ENCODE measurements around the gene ATP1B3.
"Not testable (repeated sequence)": the region's sequence is repeated elsewhere in the genome, so short reads cannot be mapped to it uniquely, and the experiment has no call there.

The ATP1B3 gene

DNA sequence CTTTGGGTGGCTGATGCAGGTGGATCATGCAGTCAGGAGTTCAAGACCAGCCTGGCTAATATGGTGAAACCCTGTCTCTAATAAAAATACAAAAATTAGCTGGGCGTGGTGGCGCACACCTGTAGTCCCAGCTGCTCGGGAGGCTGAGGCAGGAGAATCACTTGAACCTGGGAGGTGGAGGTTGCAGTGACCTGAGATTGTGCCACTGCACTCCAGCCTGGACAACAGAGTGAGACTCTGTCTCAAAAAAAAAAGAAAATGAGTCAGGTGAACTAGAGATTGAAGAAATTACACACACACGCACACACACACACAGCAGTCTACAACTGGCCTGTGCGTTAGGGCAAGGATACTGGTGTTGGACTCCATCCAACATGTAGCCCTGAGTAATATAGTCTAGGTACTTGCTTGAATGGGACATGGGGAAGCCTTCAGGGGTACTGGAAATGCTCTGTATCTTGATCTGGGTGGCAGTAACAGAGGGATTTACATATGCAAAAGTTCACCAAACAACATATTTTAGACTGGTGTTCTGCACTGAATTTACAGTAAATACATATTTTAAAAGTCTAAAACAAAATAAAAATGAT, 28.2 kb upstream of the ATP1B3 start:
- H2BK5ac ChIP-seq (ENCODE audit: low read length); H3K4me2 ChIP-seq (ENCODE audit: low read length); H4K5ac ChIP-seq (ENCODE audit: low read length); H3K4me1 ChIP-seq (ENCODE audit: control insufficient read depth, low read depth, low read length); H3K18ac ChIP-seq (ENCODE audit: low read length); H3K79me1 ChIP-seq (ENCODE audit: low read length); H3K4me3 ChIP-seq (ENCODE audit: low read length); H3K27ac ChIP-seq (ENCODE audit: low read depth, low read length); H2AK5ac ChIP-seq (ENCODE audit: low read length); H3K9ac ChIP-seq (ENCODE audit: low read length); H2BK15ac ChIP-seq (replicated peaks; ENCODE audit: low read depth); H2BK120ac ChIP-seq (ENCODE audit: low read depth, low read length); H3K27me3 ChIP-seq (ENCODE audit: insufficient read depth, low read length, poor library complexity); H3K4ac ChIP-seq (ENCODE audit: low read depth, low read length); H3K23ac ChIP-seq (ENCODE audit: low read length); DNase-seq; H4K8ac ChIP-seq (ENCODE audit: low read depth, low read length); H3K79me2 ChIP-seq (ENCODE audit: control insufficient read depth, insufficient read depth, low read length); H3K36me3 ChIP-seq (ENCODE audit: control insufficient read depth, insufficient read depth, low read length); H3K56ac ChIP-seq (ENCODE audit: low read length): not testable (repeated sequence)
- WGBS (ENCODE audit: extremely low coverage, insufficient coverage, low lambda C conversion rate), result no CpG with 5 or more reads among the region's 5 CpGs

DNA sequence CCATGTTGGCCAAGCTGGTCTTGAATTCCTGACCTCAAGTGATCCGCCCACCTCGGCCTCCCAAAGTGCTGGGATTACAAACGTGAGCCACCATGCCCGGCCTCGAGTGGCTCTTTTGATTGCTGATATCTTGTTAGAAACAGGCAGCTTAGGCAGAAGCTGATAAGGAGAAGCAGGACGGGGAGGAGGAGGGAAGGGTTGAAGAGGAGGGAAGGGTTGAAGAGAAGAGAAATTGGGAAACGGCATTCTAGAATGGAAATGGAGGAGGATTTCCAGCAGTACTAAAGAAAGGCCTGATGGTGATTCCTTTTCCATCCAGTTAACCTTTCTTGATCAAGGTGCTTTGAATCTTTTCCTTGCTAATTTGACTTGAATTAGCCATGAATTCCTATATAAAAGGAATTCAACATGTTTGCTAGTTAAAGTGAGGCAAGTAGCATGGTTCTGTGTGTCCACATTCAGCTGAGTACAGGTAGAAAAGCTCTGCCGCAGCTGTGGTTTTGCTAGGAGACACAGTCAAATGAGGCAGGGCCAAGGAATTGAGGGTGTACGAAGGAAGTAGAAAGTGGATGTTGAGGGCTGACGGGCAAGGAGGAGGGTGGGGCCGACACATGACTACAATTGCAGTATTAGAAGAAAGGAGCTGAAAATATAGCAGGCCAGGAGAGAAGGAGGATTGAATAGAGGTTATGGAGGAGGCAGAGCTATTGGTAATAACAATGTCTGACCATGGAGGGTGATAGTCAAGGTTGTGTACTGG, 27.2 kb upstream of the ATP1B3 start:
- Histone ChIP-seq H3K4me3 (ENCODE audit: low read length) (no peak overlapping the region), H2BK120ac (ENCODE audit: low read depth, low read length) (no peak overlapping the region), H4K8ac (ENCODE audit: low read depth, low read length) (no peak overlapping the region), H3K4me2 (ENCODE audit: low read length) (no peak overlapping the region), H3K27ac (ENCODE audit: low read depth, low read length) (no peak overlapping the region), H3K79me1 (ENCODE audit: low read length) (no peaks in the 10 kb centered on the region), H3K23ac (ENCODE audit: low read length) (no peak overlapping the region), H2BK5ac (ENCODE audit: low read length) (no peak overlapping the region), H3K4me1 (ENCODE audit: control insufficient read depth, low read depth, low read length) (no peaks in the 10 kb centered on the region), H2AK5ac (ENCODE audit: low read length) (no peak overlapping the region), H3K56ac (ENCODE audit: low read length) (no peak overlapping the region), H3K9ac (ENCODE audit: low read length) (no peak overlapping the region), H3K36me3 (ENCODE audit: control insufficient read depth, insufficient read depth, low read length) (no peaks in the 10 kb centered on the region), H2BK15ac (replicated peaks; ENCODE audit: low read depth) (no peak overlapping the region), H3K4ac (ENCODE audit: low read depth, low read length) (no peak overlapping the region), H3K27me3 (ENCODE audit: insufficient read depth, low read length, poor library complexity) (no peaks in the 10 kb centered on the region), H3K79me2 (ENCODE audit: control insufficient read depth, insufficient read depth, low read length) (no peaks in the 10 kb centered on the region), H3K18ac (ENCODE audit: low read length) (no peak overlapping the region), H4K5ac (ENCODE audit: low read length) (no peak overlapping the region)
- DNase-seq, result peak; percentile 61
- WGBS (ENCODE audit: extremely low coverage, insufficient coverage, low lambda C conversion rate), result 100% methylated on average over 2 of the region's 11 CpGs

DNA sequence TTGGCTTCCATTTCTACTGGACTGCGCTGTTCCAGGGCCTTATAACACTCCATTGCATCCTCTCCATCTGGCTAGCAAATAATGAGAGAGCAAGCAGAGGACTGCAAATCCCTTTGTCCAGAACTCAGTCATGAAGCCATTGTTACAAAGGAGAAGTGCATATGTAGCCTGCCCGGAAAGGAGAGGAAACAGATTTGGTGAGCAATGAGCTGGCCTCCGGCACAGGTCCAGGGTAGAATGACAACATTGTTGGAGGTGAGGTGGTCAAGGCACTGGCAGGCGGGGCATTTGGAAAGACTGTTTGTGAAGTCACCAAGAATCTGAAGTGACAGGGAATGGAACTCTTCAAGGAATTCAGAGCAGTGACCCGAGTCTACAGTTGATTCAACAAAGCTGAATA, 25.0 kb upstream of the ATP1B3 start:
- no peak overlapping the region for H3K18ac ChIP-seq (ENCODE audit: low read length)
- no peak overlapping the region for H2AK5ac ChIP-seq (ENCODE audit: low read length)
- H3K4ac ChIP-seq (ENCODE audit: low read depth, low read length), result no peak overlapping the region
- no peak overlapping the region for H4K5ac ChIP-seq (ENCODE audit: low read length)
- H3K27ac ChIP-seq (ENCODE audit: low read depth, low read length), result no peak overlapping the region
- no peaks in the 10 kb centered on the region for H3K4me1 ChIP-seq (ENCODE audit: control insufficient read depth, low read depth, low read length)
- H3K9ac ChIP-seq (ENCODE audit: low read length), result no peak overlapping the region
- H3K79me1 ChIP-seq (ENCODE audit: low read length), result no peaks in the 10 kb centered on the region
- no peaks in the 10 kb centered on the region for H3K27me3 ChIP-seq (ENCODE audit: insufficient read depth, low read length, poor library complexity)
- H4K8ac ChIP-seq (ENCODE audit: low read depth, low read length), result no peak overlapping the region
- no peak for DNase-seq
- H3K36me3 ChIP-seq (ENCODE audit: control insufficient read depth, insufficient read depth, low read length), result no peaks in the 10 kb centered on the region
- H2BK5ac ChIP-seq (ENCODE audit: low read length), result no peak overlapping the region
- no CpG with 5 or more reads among the region's 5 CpGs for WGBS (ENCODE audit: extremely low coverage, insufficient coverage, low lambda C conversion rate)
- no peaks in the 10 kb centered on the region for H3K79me2 ChIP-seq (ENCODE audit: control insufficient read depth, insufficient read depth, low read length)
- H2BK15ac ChIP-seq (replicated peaks; ENCODE audit: low read depth), result no peak overlapping the region
- H3K23ac ChIP-seq (ENCODE audit: low read length), result no peak overlapping the region
- no peak overlapping the region for H3K4me3 ChIP-seq (ENCODE audit: low read length)
- no peak overlapping the region for H3K56ac ChIP-seq (ENCODE audit: low read length)
- H2BK120ac ChIP-seq (ENCODE audit: low read depth, low read length), result no peak overlapping the region
- no peak overlapping the region for H3K4me2 ChIP-seq (ENCODE audit: low read length)

- Histone ChIP-seq H3K27ac (ENCODE audit: low read depth, low read length) (no peak overlapping the region), H3K36me3 (ENCODE audit: control insufficient read depth, insufficient read depth, low read length) (no peaks in the 10 kb centered on the region), H4K8ac (ENCODE audit: low read depth, low read length) (no peak overlapping the region), H3K79me1 (ENCODE audit: low read length) (no peaks in the 10 kb centered on the region), H3K79me2 (ENCODE audit: control insufficient read depth, insufficient read depth, low read length) (no peaks in the 10 kb centered on the region), H3K18ac (ENCODE audit: low read length) (no peak overlapping the region), H3K4me2 (ENCODE audit: low read length) (no peak overlapping the region), H2AK5ac (ENCODE audit: low read length) (no peak overlapping the region), H2BK15ac (replicated peaks; ENCODE audit: low read depth) (no peak overlapping the region), H3K56ac (ENCODE audit: low read length) (no peak overlapping the region), H3K27me3 (ENCODE audit: insufficient read depth, low read length, poor library complexity) (no peaks in the 10 kb centered on the region), H3K4me3 (ENCODE audit: low read length) (no peak overlapping the region), H3K4me1 (ENCODE audit: control insufficient read depth, low read depth, low read length) (no peaks in the 10 kb centered on the region), H3K4ac (ENCODE audit: low read depth, low read length) (no peak overlapping the region), H4K5ac (ENCODE audit: low read length) (no peak overlapping the region), H2BK5ac (ENCODE audit: low read length) (no peak overlapping the region), H3K9ac (ENCODE audit: low read length) (no peak overlapping the region), H3K23ac (ENCODE audit: low read length) (no peak overlapping the region), H2BK120ac (ENCODE audit: low read depth, low read length) (no peak overlapping the region)
- DNase-seq, result no peak
- no CpG with 5 or more reads among the region's 4 CpGs for WGBS (ENCODE audit: extremely low coverage, insufficient coverage, low lambda C conversion rate)
These were observed 23.3 kb upstream of the ATP1B3 start for GRCh38 chr3:141853081-141853601.

DNA sequence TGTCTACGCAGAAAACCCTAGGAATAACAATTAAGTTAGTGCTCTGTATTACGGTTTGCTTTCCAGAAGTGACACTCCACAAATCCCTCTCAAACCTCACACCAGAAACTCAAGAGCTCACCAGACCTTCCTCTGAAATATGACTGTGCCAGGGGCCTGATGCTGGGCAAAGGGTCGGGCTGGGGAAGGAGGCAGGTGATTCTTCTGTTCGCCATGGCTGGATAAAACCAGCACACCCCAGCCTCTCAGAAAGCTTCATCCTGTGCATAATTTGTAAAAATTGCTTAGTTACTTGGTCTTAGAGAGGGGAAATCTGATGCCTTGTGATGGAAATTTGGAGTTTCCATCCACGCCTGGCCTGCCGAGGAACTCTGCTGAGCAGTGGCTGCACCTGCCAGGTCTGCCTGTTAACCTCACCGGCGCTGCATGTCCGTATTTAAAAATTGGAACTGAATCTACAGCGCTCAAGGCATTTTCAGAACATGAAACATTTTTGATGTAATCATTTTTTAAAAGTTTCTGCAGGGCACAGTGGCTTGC, 22.7 kb upstream of the ATP1B3 start:
- no peak overlapping the region for H3K27ac ChIP-seq (ENCODE audit: low read depth, low read length)
- no peaks in the 10 kb centered on the region for H3K36me3 ChIP-seq (ENCODE audit: control insufficient read depth, insufficient read depth, low read length)
- H2BK120ac ChIP-seq (ENCODE audit: low read depth, low read length), result no peak overlapping the region
- H3K9ac ChIP-seq (ENCODE audit: low read length), result no peak overlapping the region
- H4K5ac ChIP-seq (ENCODE audit: low read length), result no peak overlapping the region
- no peak overlapping the region for H2BK15ac ChIP-seq (replicated peaks; ENCODE audit: low read depth)
- no CpG with 5 or more reads among the region's 10 CpGs for WGBS (ENCODE audit: extremely low coverage, insufficient coverage, low lambda C conversion rate)
- no peak overlapping the region for H3K18ac ChIP-seq (ENCODE audit: low read length)
- no peak overlapping the region for H3K4me3 ChIP-seq (ENCODE audit: low read length)
- no peak overlapping the region for H3K56ac ChIP-seq (ENCODE audit: low read length)
- H2BK5ac ChIP-seq (ENCODE audit: low read length), result no peak overlapping the region
- no peak overlapping the region for H3K23ac ChIP-seq (ENCODE audit: low read length)
- H2AK5ac ChIP-seq (ENCODE audit: low read length), result no peak overlapping the region
- no peaks in the 10 kb centered on the region for H3K79me2 ChIP-seq (ENCODE audit: control insufficient read depth, insufficient read depth, low read length)
- no peak for DNase-seq
- no peaks in the 10 kb centered on the region for H3K79me1 ChIP-seq (ENCODE audit: low read length)
- no peaks in the 10 kb centered on the region for H3K27me3 ChIP-seq (ENCODE audit: insufficient read depth, low read length, poor library complexity)
- H3K4ac ChIP-seq (ENCODE audit: low read depth, low read length), result no peak overlapping the region
- no peaks in the 10 kb centered on the region for H3K4me1 ChIP-seq (ENCODE audit: control insufficient read depth, low read depth, low read length)
- no peak overlapping the region for H3K4me2 ChIP-seq (ENCODE audit: low read length)
- H4K8ac ChIP-seq (ENCODE audit: low read depth, low read length), result no peak overlapping the region

All from mesendoderm (in vitro differentiated cells).